HG02798 (cell line): ENCODE results near the gene C19orf47.
"Not testable (repeated sequence)": the region's sequence is repeated elsewhere in the genome, so short reads cannot be mapped to it uniquely, and the experiment has no call there.

Experiments used
- ATAC-seq: cut with Tn5 transposase; IDR thresholded peaks from one replicate; pipeline ENCODE4 v1.9.1; 2021; ENCODE audit warnings: mild to moderate bottlenecking; ENCODE audit not compliant: unreplicated experiment, poor library complexity

Gene C19orf47

DNA sequence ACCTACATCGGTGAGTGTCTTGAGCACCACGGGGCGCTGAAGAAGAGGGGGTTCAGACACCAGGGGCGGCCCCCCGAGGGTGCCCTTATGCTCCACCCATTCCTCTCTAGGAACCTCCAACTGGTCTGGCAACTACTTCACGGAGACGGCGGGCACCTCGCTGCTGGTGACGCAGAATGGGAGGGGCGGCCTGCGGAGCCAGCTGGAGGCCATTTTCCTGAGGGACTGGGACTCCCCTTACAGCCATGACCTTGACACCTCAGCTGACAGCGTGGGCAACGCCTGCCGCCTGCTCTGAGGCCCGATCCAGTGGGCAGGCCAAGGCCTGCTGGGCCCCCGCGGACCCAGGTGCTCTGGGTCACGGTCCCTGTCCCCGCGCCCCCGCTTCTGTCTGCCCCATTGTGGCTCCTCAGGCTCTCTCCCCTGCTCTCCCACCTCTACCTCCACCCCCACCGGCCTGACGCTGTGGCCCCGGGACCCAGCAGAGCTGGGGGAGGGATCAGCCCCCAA, 29.7 kb upstream of the C19orf47 start:
- ATAC-seq: no peak

DNA sequence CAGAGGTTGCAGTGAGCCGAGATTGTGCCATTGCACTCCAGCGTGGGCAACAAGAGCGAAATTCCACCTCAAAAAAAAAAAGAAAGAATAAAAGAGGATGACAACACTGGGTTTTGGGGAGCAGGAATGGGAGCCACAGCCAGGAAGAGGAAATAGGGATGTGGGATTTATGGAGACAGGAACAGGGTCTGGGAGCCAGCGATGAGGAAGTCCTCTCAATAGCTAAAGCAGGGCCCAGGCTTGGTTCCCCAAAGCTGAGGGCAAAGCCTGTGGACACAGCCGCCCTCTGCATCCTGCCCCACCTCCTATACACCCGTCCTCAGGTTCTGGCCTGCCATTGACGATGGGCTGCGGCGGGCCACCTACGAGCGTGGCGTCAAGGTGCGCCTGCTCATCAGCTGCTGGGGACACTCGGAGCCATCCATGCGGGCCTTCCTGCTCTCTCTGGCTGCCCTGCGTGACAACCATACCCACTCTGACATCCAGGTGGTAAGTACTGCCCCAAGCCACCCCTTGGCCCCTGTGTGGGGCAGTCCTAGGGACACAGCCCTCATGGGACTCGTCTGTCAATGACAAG, 28.2 kb upstream of the C19orf47 start:
- no peak for ATAC-seq

DNA sequence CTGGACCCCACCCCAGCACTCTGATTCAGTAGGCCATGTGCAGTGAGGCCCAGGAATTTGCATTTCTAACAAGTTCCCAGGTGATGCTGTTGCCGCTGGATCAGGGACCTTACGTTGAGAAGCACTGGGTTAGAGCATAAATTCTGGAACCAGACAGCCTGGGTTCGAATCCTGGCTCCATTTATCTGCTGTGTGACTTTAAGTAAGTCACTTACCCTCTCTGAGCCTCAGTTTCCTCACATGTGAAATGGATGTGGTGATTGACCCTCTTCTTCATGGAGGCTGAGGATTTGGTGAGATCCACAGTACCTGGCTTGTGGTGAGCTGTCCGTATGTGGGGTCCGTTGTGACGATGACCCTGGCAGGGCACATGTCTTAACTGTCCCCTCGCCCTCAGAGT, 25.9 kb upstream of the C19orf47 start:
- ATAC-seq: no peak

DNA sequence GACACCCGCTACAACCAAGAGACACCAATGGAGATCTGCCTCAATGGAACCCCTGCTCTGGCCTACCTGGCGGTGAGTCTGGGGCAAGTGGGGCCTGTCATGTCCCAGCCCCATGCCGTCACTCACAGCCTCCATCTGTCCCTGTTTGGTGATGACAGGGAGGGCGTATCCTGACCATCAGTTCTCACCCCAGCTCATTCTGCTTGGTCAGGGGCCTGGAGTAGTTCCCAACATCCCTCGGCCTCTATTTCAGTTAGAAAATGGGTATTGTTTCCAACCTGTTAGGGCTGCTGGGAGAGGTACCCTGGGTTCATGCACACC, 23.6 kb upstream of the C19orf47 start:
- ATAC-seq: no peak

DNA sequence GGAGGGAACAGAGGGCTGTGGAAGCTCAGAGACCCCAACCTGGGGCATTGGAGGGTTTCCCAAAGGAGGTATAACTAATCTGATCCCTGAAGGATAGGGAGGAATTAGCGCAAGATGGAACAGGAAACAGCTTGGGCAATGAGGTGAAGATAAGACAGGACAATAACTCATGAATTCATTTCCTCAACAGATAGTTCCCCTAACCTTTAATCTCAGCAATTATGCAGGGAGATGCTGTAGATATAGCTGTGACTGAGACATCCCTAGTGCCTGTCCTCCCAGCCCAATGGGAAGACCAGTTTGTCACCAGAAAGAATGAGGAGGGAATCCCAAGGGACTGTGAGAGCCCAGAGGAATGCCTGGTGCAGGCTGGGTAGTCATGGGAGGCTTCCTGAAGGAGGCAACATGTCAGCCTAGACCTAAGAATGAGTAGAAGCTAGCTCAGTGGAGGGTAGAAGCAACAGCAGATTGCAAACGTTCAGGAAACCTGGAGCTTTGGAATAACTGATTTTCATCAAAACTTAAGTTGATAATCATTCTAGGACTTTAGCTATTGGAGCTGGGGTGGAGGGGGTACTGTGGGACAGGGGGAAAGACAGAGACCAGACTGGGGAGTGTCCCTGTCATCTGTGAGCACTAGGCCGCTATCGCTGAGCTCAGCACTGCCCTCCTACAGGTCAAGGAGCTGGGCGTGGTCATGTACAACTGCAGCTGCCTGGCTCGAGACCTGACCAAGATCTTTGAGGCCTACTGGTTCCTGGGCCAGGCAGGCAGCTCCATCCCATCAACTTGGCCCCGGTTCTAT, 23.0 kb upstream of the C19orf47 start:
- no peak for ATAC-seq

DNA sequence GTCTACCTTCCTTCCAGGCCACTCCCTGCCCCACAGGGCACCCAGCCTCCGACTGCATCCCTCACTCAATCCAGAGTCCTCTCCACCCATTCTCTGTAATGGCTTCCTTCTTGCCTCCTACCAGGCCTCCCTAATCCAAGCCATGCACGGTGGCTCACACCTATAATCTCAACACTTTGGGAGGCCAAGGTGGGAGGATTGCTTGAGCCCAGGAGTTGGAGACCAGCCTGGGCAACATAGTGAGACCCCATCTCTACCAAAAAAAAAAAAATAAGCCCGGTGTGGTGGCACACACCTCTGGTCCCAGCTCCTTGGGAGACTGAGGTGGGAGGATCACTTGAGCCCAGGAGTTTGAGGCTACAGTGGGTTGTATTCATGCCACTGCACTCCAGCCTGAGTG, 22.1 kb upstream of the C19orf47 start:
- not testable (repeated sequence) for ATAC-seq

DNA sequence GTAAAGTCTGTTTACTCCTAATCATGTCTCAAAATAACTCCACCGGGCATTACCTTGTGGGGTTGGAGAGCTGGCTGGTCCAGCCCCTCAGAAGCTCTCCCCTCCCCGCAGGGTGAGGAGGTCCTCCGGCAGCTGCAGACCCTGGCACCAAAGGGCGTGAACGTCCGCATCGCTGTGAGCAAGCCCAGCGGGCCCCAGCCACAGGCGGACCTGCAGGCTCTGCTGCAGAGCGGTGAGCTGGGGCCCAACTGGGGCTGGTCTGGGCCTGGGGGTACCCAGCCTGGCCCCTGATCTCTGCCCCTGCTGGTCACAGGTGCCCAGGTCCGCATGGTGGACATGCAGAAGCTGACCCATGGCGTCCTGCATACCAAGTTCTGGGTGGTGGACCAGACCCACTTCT, 21.6 kb upstream of the C19orf47 start:
- no peak for ATAC-seq

DNA sequence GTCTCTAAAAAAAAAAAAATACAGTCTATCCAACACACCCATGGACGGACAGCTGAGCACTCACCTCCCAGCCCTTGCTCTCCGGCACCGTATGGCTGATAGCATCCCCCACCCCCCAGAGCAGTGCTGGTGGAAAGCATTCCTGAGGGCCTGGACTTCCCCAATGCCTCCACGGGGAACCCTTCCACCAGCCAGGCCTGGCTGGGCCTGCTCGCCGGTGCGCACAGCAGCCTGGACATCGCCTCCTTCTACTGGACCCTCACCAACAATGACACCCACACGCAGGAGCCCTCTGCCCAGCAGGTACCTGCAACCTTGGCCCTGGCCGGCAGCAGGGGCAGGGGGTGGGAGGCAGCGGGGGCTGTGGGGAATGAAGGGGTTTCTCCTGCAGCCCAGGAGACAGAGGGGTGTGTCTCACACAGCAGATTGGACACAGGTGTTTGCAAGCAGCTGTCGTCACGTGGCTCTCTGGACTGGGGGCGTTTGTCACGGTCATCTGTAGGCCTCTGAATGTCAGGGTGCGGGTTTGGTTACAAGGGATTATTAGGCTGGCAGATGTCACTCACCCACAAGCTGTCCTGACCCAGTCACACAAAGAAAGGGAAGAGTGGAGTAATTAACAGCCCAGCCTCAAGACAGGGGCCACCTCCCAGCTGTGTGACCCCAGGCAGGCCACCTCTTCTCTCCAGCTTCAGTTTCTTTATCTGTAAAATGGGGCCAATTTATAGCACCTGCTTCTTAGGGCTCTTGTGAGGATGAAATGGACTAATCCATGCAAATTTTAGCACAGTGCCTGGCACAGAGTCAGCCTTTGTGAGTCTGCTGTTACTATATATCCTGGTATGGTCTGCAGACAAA, 19.6 kb upstream of the C19orf47 start:
- no peak for ATAC-seq

DNA sequence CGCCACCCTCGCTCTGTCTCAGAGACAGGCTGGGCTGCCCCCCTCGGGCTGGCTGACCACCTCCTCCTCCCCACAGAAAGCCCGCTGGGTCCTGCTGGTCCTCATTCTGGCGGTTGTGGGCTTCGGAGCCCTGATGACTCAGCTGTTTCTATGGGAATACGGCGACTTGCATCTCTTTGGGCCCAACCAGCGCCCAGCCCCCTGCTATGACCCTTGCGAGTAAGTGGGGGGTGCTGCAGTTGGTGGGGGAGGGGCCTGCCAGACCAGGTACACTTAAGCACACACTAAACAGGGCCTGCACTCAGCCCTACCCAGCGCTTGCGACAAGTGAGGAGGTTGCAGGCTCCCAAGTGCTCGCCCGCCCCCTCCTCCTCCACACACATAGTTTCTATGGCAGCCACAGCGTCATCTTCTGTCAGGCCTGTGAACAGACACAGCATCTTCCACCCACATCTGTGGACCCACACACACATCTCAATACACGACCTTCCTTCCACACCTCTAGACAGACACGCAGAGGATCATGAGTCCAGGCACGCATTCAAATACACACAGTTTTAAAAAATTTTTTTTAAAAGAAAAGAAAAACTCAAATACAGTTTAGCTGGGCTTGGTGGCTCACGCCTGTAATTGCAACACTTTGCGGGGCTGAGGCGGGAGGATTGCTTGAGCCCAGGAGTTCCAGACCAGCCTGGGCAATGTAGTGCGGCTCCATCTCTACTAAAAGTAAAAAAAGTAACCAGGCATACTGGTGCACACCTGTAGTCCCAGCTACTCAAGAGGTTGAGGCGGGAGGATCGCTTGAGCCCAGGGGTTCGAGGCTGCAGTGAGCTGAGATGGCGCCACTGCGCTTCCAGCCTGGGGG, 18.7 kb upstream of the C19orf47 start:
- no peak for ATAC-seq

DNA sequence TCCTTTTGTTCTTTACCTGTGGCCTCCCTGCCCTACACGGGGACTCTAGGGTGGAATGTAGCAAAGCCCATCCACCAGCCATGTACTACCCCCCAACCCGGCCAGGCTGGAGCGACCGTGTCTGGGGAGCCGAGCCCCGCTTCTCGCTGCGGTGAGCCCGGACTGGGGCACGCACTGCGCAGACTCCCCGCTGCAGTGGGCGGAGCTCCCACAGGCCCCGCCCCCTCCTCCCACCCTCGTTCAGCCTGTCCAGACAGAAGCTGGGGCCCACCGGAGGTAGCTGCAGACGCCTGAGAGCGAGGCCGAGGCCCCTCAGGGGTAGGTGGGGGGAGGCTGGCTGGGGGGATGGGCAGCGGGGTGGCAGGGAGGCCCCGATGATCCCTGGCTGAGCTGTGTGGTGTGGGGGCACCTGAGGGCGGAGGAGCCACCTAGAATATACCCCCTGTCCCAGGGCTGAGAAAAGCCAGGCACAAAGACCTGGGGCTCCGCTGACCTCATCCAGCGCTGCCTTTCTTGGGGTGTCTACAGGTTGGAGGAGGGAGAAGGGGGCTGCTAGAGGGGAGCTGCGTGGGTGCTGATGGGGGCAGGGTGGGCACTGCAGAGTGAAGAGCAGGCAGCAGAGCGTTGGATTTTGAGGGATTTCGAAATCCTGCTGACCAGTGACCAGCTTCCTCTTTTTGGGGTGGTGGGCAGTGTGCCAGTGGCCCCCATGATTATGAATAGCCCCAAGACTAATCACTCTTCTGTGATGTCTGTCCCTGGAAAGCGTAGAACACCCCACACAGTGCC, 17.6 kb upstream of the C19orf47 start:
- ATAC-seq: no peak

DNA sequence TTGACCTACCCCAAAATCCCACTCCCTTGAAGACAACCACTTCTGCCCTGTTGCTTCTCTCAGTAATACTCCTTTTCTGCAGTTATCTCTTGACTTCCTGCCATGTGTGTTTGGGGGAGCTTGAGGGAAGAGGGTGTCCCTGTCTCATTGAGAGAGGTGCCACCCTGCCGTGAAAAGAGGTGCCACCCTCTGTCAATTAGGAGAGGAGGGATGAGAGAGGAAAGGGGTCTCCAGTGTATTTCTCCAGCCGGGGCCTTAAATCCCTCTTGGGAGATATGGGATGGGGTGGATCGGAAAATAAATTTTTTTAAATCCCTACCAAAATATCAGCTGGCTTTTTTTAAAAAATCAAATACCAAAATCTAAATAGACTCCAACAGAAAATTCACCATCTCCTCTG, 16.8 kb upstream of the C19orf47 start:
- ATAC-seq: no peak

DNA sequence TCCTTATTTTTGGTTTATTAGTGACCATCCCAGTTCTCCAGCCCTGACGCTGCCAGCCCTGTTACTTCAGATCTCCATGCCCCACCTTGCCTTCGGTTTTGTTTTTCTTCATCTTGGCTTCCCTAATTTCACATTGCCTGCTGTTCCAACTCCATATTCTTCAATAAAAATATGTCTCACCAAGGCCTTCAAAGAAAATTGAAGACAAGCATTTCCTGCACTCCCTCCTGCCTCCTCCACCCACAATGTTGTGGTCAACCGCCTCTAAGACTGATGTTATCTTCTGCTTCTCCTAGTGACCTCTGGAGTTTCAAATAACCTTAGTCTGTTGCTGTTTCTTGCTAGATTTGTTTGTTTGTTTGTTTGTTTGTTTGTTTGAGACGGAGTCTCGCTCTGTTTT, 14.9 kb upstream of the C19orf47 start:
- no peak for ATAC-seq

DNA sequence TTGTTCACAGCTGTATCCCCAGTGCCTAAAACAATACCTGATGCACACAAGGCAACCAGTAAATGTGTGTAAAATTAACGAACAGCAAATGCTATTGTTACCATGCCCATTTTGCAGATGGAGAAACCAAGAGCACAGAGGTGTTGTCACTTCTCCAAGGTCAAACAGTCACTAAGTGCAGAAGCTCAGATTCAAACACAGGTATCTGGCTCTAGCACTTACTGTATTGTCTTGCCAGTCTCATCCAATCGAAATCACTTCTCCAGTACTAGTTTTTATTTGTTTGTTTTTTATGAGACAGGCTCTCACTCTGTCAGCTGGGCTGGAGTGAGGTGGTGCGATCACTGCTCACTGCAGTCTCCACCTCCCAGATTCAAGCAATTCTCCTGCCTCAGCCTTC, 14.0 kb upstream of the C19orf47 start:
- no peak for ATAC-seq

DNA sequence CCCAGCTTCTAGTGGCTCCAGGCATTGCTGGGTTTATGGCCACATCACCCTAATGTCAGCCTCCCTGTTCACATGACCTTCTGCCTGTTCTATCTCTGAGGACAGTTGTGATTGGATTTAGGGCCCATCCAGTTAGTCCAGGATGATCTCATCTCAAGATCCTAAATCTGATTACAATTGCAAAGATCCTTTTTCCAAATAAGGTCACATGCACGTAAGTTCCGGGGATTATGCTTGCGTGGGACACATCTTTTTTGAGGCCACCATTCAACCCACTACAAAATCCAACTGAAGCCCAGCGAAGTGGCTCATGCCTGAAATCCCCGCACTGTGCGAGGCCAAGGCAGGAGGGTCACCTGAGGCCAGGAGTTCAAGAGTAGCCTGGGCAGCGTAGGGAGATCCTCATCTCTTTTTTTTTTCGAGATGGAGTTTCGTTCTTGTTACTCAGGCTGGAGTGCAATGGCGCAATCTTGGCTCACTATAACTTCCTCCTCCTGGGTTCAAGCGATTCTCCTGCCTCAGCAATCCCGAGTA, 12.6 kb upstream of the C19orf47 start:
- no peak for ATAC-seq

DNA sequence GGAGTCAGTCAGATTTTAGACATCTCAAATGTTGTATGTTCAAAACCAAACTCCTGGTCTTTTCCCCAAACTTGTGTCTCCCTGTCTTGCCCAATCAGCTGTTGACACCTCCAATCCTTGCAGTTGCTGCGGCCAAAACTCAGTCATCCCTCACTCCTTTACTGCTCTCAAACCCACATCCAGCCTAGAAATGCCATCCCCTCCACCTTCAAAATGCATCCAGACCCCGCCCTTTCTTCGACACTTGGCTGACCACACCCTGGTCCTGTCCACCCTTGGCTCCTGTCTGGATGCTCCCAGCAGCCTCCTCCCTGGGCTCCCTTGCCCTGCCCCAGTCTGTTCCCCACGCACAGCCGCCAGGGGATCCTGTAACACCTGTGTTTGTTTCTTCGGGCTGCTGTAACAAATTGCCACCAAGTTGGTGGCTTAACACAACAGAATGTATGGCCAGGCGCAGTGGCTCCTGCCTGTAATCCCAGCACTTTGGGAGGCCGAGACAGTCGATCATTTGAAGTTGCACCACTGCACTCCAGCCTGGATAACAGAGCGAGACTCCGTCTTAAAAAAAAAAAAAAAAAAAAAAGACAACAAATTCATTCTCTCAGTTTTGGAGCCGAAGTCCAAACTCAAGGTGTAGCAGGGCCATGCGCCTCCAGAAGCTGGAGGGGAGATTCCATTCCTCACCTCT, 12.0 kb upstream of the C19orf47 start:
- ATAC-seq: no peak

DNA sequence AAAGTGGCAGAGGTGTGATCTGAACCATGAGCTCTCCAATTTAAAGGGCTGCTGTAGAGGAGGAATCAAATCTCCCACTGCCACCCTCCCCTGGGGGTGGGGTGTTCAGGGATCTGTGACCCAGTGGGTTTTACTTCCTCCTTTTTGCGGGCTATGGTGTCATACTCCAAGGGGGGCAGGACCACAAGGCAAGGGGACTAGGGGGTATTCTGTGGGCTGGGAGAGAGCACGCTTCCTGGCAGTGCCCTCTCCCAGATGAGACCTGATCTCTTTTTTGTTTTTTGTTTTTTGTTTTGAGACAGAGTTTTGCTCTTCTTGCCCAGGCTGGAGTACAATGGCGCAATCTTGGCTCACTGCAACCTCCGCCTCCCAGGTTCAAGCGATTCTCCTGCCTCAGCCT, 10.6 kb upstream of the C19orf47 start:
- ATAC-seq: no peak

DNA sequence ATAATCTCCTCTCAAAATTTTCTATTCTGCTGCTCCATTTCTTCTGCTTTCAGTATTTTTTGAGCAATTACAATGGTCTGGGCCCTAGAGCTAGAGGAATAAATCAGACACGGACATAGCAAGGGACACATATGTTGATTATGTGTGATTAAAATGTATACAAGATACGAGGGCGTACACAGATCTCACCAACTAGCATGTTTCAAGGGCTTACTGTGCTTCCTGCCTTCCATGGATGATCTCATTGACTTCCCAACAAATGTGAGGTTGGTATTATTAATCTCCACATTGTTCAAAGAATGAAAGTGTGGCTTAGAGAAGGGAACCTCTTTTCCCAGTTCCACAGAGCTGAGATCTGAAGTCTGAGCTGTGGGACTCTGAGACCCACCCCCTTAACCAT, 9.4 kb upstream of the C19orf47 start:
- no peak for ATAC-seq

DNA sequence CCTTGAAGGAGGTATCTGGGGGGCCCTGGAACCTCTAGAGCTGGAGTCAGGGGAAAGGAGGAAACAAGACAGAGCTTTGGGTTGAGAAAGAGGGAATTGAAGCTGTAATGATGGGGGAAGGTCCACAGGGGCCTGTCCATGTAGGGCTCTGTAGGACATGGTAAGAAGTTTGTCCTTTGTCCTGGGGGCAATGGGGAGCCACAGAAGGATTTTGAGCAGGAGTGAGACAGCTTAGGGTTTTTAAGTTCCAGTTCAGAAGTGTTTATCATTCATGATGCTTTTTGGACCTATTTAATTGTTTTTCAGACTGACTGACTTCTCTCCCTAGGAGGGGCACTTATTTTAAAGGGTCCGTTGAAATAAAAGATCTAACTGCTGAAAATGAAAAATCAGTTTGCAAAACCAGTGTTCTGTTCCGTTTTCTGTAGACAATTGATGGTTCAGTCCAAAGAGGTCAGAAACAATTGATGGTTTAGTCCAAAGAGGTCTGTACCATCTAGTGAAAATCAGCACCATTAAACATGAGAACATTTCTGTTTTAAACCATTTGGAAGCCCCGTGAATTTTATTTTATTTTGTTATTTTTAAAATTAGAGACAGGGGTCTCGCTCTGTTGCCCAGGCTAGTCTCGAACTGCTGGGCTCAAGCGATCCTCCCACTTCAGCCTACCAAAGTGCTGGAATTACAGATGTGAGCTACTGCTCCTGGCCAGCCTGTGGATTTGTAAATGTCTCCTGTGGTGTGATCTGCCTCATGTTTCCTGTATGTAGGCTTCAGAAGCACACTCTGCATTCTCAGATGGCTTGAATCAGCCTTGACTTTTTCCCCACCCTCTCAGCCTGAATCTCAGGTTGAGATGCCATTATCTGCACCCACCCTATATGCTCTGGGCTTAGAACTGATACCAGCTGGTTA, 8.7 kb upstream of the C19orf47 start:
- no peak for ATAC-seq
